SK-N-SH treated with all-trans-retinoic acid at 6 μM for 48 hours (cell line): ENCODE results near the gene FBXW11.

Experiments used
- ATAC-seq: fragments of 200-7000 bp; cut with Tn5 transposase; 3 replicates; pipeline ENCODE4 v1.9.1; 2020; ENCODE audit warnings: mild to moderate bottlenecking, moderate library complexity
- ARNTL ChIP-seq: fragments of 450-650 bp; formaldehyde crosslinking; IDR thresholded peaks from 2 replicates; pipeline ENCODE4 v1.5.0; 2020; ENCODE audit warnings: low read depth, mild to moderate bottlenecking, moderate library complexity, borderline replicate concordance
- CREB5 ChIP-seq: fragments of 250-450 bp; sonication (Bioruptor Pico); IDR thresholded peaks from 2 replicates; pipeline ENCODE4 v1.5.1; 2020; ENCODE audit warnings: low read depth, mild to moderate bottlenecking, moderate library complexity
- CSDC2 ChIP-seq: fragments of 250-450 bp; sonication (Bioruptor Pico); IDR thresholded peaks from 2 replicates; pipeline ENCODE4 v1.5.0; 2020; ENCODE audit warnings: mild to moderate bottlenecking, moderate library complexity
- ESRRG ChIP-seq: fragments of 250-450 bp; sonication (Bioruptor Pico); IDR thresholded peaks from 2 replicates; pipeline ENCODE4 v1.6.1; 2021; ENCODE audit warnings: mild to moderate bottlenecking
- GLIS3 ChIP-seq: fragments of 250-450 bp; sonication (Bioruptor Pico); IDR thresholded peaks from 2 replicates; pipeline ENCODE4 v1.5.0; 2020; ENCODE audit warnings: mild to moderate bottlenecking, moderate library complexity
- ISL1 ChIP-seq: fragments of 250-450 bp; sonication (Bioruptor Pico); IDR thresholded peaks from 2 replicates; pipeline ENCODE4 v2.1.2; 2022; ENCODE audit warnings: mild to moderate bottlenecking, moderate library complexity
- OSR1 ChIP-seq: fragments of 250-450 bp; sonication (Bioruptor Pico); IDR thresholded peaks from 2 replicates; pipeline ENCODE4 v1.8.0; 2022; ENCODE audit warnings: moderate library complexity, mild to moderate bottlenecking, inconsistent platforms
- POU6F1 ChIP-seq: fragments of 250-450 bp; sonication (Bioruptor Pico); IDR thresholded peaks from 2 replicates; pipeline ENCODE4 v1.8.0; 2021; ENCODE audit warnings: low read depth, mild to moderate bottlenecking, moderate library complexity, borderline replicate concordance
- RARB ChIP-seq: fragments of 250-450 bp; sonication (Bioruptor Pico); IDR thresholded peaks from 2 replicates; pipeline ENCODE4 v1.8.0; 2021; ENCODE audit warnings: mild to moderate bottlenecking, moderate library complexity
- SNAI2 ChIP-seq: fragments of 250-450 bp; sonication (Bioruptor Pico); IDR thresholded peaks from 2 replicates; pipeline ENCODE4 v1.5.0; 2020; ENCODE audit warnings: mild to moderate bottlenecking, moderate library complexity
- TCF4 ChIP-seq: fragments of 250-450 bp; sonication (Bioruptor Pico); IDR thresholded peaks from 2 replicates; pipeline ENCODE4 v1.8.0; 2021; ENCODE audit warnings: mild to moderate bottlenecking, moderate library complexity, borderline replicate concordance
- TOX ChIP-seq: fragments of 250-450 bp; sonication (Bioruptor Pico); IDR thresholded peaks from 2 replicates; pipeline ENCODE4 v1.8.0; 2021; ENCODE audit warnings: mild to moderate bottlenecking, moderate library complexity, borderline replicate concordance
- TSHZ2 ChIP-seq: fragments of 250-450 bp; sonication (Bioruptor Pico); IDR thresholded peaks from 2 replicates; pipeline ENCODE4 v1.5.0; 2020; ENCODE audit warnings: mild to moderate bottlenecking, moderate library complexity
- ZC3H10 ChIP-seq: fragments of 250-450 bp; sonication (Bioruptor Pico); IDR thresholded peaks from 2 replicates; pipeline ENCODE4 v1.5.1; 2021; ENCODE audit warnings: mild to moderate bottlenecking, moderate library complexity
- ZFP3 ChIP-seq: fragments of 250-450 bp; sonication (Bioruptor Pico); IDR thresholded peaks from 2 replicates; pipeline ENCODE4 v1.5.0; 2020; ENCODE audit warnings: mild to moderate bottlenecking, moderate library complexity
- ZFP30 ChIP-seq: fragments of 450-650 bp; formaldehyde crosslinking; IDR thresholded peaks from 2 replicates; pipeline ENCODE4 v1.5.0; 2022; ENCODE audit warnings: mild to moderate bottlenecking, moderate library complexity
- ZNF565 ChIP-seq: fragments of 450-650 bp; formaldehyde crosslinking; conservative IDR thresholded peaks from 2 replicates; pipeline ENCODE4 v1.5.0; 2020; ENCODE audit warnings: low read depth, mild to moderate bottlenecking, moderate library complexity
- ZNF70 ChIP-seq: fragments of 450-650 bp; formaldehyde crosslinking; IDR thresholded peaks from 2 replicates; pipeline ENCODE4 v1.5.0; 2020; ENCODE audit warnings: mild to moderate bottlenecking, moderate library complexity
- ZNF8 ChIP-seq: fragments of 450-650 bp; formaldehyde crosslinking; IDR thresholded peaks from 2 replicates; pipeline ENCODE4 v1.5.0; 2020; ENCODE audit warnings: mild to moderate bottlenecking, moderate library complexity
- TF ChIP-seq, protein P1 (sequence below): fragments of 250-450 bp; sonication (Bioruptor Pico); IDR thresholded peaks from 2 replicates; pipeline ENCODE4 v1.5.1; 2021; ENCODE audit warnings: mild to moderate bottlenecking, moderate library complexity
- TF ChIP-seq, protein P2 (sequence below): fragments of 250-450 bp; sonication (Bioruptor Pico); IDR thresholded peaks from 2 replicates; pipeline ENCODE4 v1.8.0; 2020; ENCODE audit warnings: mild to moderate bottlenecking, moderate library complexity, borderline replicate concordance

Gene FBXW11

GRCh38 chr5:171989276-171989675, 17.2 kb downstream of the FBXW11 start:
- ATAC-seq: no peak
- no peak for TF ChIP-seq RARB
- no peak for TF ChIP-seq SNAI2
- no peak for TF ChIP-seq TOX
- TF ChIP-seq, protein P1, sequence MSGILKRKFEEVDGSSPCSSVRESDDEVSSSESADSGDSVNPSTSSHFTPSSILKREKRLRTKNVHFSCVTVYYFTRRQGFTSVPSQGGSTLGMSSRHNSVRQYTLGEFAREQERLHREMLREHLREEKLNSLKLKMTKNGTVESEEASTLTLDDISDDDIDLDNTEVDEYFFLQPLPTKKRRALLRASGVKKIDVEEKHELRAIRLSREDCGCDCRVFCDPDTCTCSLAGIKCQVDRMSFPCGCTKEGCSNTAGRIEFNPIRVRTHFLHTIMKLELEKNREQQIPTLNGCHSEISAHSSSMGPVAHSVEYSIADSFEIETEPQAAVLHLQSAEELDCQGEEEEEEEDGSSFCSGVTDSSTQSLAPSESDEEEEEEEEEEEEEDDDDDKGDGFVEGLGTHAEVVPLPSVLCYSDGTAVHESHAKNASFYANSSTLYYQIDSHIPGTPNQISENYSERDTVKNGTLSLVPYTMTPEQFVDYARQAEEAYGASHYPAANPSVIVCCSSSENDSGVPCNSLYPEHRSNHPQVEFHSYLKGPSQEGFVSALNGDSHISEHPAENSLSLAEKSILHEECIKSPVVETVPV: no peak
- TF ChIP-seq ZFP30: no peak
- TF ChIP-seq ARNTL (CRISPR knock-in tag): no peak
- TF ChIP-seq OSR1: no peak
- TF ChIP-seq ZNF8 (CRISPR knock-in tag): no peak
- no peak for TF ChIP-seq POU6F1
- TF ChIP-seq, protein P2, sequence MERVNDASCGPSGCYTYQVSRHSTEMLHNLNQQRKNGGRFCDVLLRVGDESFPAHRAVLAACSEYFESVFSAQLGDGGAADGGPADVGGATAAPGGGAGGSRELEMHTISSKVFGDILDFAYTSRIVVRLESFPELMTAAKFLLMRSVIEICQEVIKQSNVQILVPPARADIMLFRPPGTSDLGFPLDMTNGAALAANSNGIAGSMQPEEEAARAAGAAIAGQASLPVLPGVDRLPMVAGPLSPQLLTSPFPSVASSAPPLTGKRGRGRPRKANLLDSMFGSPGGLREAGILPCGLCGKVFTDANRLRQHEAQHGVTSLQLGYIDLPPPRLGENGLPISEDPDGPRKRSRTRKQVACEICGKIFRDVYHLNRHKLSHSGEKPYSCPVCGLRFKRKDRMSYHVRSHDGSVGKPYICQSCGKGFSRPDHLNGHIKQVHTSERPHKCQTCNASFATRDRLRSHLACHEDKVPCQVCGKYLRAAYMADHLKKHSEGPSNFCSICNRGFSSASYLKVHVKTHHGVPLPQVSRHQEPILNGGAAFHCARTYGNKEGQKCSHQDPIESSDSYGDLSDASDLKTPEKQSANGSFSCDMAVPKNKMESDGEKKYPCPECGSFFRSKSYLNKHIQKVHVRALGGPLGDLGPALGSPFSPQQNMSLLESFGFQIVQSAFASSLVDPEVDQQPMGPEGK (CRISPR knock-in tag): no peak
- TF ChIP-seq GLIS3 (CRISPR knock-in tag): no peak
- TF ChIP-seq ESRRG (CRISPR knock-in tag): no peak
- TF ChIP-seq ZNF565: no peak
- TF ChIP-seq ZFP3 (CRISPR knock-in tag): no peak
- TF ChIP-seq, all 23 proteins: peak for 0

- no peak for ATAC-seq
- no peak for TF ChIP-seq CSDC2
- no peak for TF ChIP-seq ZNF8 (CRISPR knock-in tag)
- no peak for TF ChIP-seq ZC3H10 (CRISPR knock-in tag)
- TF ChIP-seq ZNF565: no peak
- TF ChIP-seq SNAI2: no peak
- no peak for TF ChIP-seq TCF4 (CRISPR knock-in tag)
- no peak for TF ChIP-seq GLIS3 (CRISPR knock-in tag)
- TF ChIP-seq, protein P1: no peak
- no peak for TF ChIP-seq OSR1
- TF ChIP-seq TSHZ2 (CRISPR knock-in tag): no peak
- no peak for TF ChIP-seq ISL1
- TF ChIP-seq CREB5 (CRISPR knock-in tag): no peak
- no peak for TF ChIP-seq ZFP3 (CRISPR knock-in tag)
- TF ChIP-seq ZNF70 (CRISPR knock-in tag): no peak
- no peak for TF ChIP-seq ARNTL (CRISPR knock-in tag)
- TF ChIP-seq RARB: no peak
- TF ChIP-seq ZFP30: no peak
- TF ChIP-seq, protein P2 (CRISPR knock-in tag): no peak
Observed at GRCh38 chr5:171986772-171987171, 19.7 kb downstream of the FBXW11 start.
